HG03045 (cell line): ENCODE measurements around the gene PAX4.
"Not testable (repeated sequence)": the region's sequence is repeated elsewhere in the genome, so short reads cannot be mapped to it uniquely, and the experiment has no call there.

Experiments used
- ATAC-seq: cut with Tn5 transposase; IDR thresholded peaks from one replicate; pipeline ENCODE4 v1.9.1; 2021; ENCODE audit warnings: mild to moderate bottlenecking, moderate library complexity; ENCODE audit not compliant: unreplicated experiment

The PAX4 gene

GRCh38 chr7:127586346-127586745, 31.6 kb downstream of the PAX4 start:
- ATAC-seq: no peak

- peak; percentile 77 for ATAC-seq
Observed at GRCh38 chr7:127585044-127585953, 32.6 kb downstream of the PAX4 start, which contains the start of gene GCC1. Gene GCC1 (minus strand): TSS chr7:127585596. CDS start chr7:127585182, 414 bp downstream.

- ATAC-seq: no peak
Observed at GRCh38 chr7:127584648-127585043, 33.3 kb downstream of the PAX4 start.

GRCh38 chr7:127582361-127582760, 35.6 kb downstream of the PAX4 start:
- no peak for ATAC-seq

GRCh38 chr7:127581716-127582115, 36.2 kb downstream of the PAX4 start:
- no peak for ATAC-seq

GRCh38 chr7:127580612-127581011, 37.3 kb downstream of the PAX4 start:
- ATAC-seq: no peak

GRCh38 chr7:127578711-127579275, 39.1 kb downstream of the PAX4 start:
- no peak for ATAC-seq

- ATAC-seq: no peak
Observed at GRCh38 chr7:127578036-127578684, 39.8 kb downstream of the PAX4 start.

GRCh38 chr7:127571741-127572505, 46.0 kb downstream of the PAX4 start:
- no peak for ATAC-seq

- ATAC-seq: not testable (repeated sequence)
Observed at GRCh38 chr7:127568034-127568433, 49.9 kb downstream of the PAX4 start.

- no peak for ATAC-seq
Observed at GRCh38 chr7:127566242-127566641, 51.7 kb downstream of the PAX4 start.
